Prostate gland (tissue), 2 donors: Measurements from ENCODE around the gene LCE3D. TPM values are rescaled to one million over a fixed set of nuclear protein-coding genes. Genes with fewer than 3 reads are reported as not detected.

Experiments
- DNase-seq: peaks from one replicate; pipeline ENCODE4 v3.0.0-alpha.2; 2019; ENCODE audit warnings: low spot score
- H3K27ac ChIP-seq, 2 donors: fragments of 200-600 bp; sonication (generic); 2 replicates each; pipeline ENCODE4 v1.5.1; 2017 to 2019
- H3K27me3 ChIP-seq: fragments of 200-600 bp; sonication (generic); replicated peaks from 2 replicates; pipeline ENCODE4 v1.5.1; 2019; ENCODE audit not compliant: insufficient read depth
- H3K36me3 ChIP-seq, 2 donors: fragments of 200-600 bp; sonication (generic); 1 replicate in 1 of 2; 2 replicates in 1 of 2; pipeline versions ENCODE4 v1.5.1 to v1.8.1; 2017 to 2019
- H3K4me1 ChIP-seq: fragments of 200-600 bp; sonication (generic); replicated peaks from 2 replicates; pipeline ENCODE4 v1.5.1; 2019
- H3K4me3 ChIP-seq, 2 donors: fragments of 200-600 bp; sonication (generic); 2 replicates each; pipeline ENCODE4 v1.5.1; 2017 to 2019
- H3K9me3 ChIP-seq: fragments of 200-600 bp; sonication (generic); 2 replicates; pipeline ENCODE4 v1.5.1; 2017
- POLR2A ChIP-seq: fragments of 450-650 bp; IDR thresholded peaks from one replicate; pipeline ENCODE4 v1.6.1; 2016; ENCODE audit warnings: antibody characterized with exemption, mild to moderate bottlenecking
- POLR2AphosphoS5 ChIP-seq: sonication (generic); formaldehyde crosslinking; IDR thresholded peaks from one replicate; pipeline ENCODE4 v1.6.1; 2017; ENCODE audit warnings: antibody characterized with exemption
- WGBS: methylation state at CpG from one replicate; pipeline ENCODE4 v1.1.5; 2018; 5-methylcytosine and 5-hydroxymethylcytosine counted together
- intact Hi-C: fragments of 100-400 bp; cut with DNase I; formaldehyde crosslinking; loops from one replicate; pipeline ENCODE4 v1.14.2; 2022
- total RNA-seq, 2 donors: library from RNA; depleted of rRNA; stranded (reverse); fragments of >200 nt; gene quantifications; one replicate each; pipeline ENCODE4 v1.1.0, GENCODE V29; 2016
- TF ChIP-seq, protein P1 (sequence below), 4 experiments: fragments of 200-600 bp in 2 of 4; fragments of 450-650 bp in 2 of 4; sonication (generic) in 2 of 4; IDR thresholded peaks; 1 replicate in 3 of 4; 2 replicates in 1 of 4; pipeline ENCODE4 v1.5.1; 2016 to 2019; ENCODE audit warnings: antibody characterized with exemption in 4 of 4, mild to moderate bottlenecking in 2 of 4, moderate library complexity in 2 of 4

The LCE3D gene
- total RNA-seq, 2 donors from 2014 or later: not detected

GRCh38 chr1:152546704-152547103 is 33.6 kb downstream of the LCE3D start:
- H3K4me3 ChIP-seq: no peak overlapping the region
- no peak for DNase-seq
- H3K9me3 ChIP-seq: no peaks in the 10 kb centered on the region
- WGBS: 60% methylated on average over 1 of the region's 1 CpG
- H3K36me3 ChIP-seq: no peaks in the 10 kb centered on the region
- H3K27me3 ChIP-seq: no peaks in the 10 kb centered on the region
- H3K4me1 ChIP-seq: no peaks in the 10 kb centered on the region
- intact Hi-C loops: no loop called here
- no peak overlapping the region for H3K27ac ChIP-seq
- TF ChIP-seq POLR2A: no peak
- TF ChIP-seq, protein P1, sequence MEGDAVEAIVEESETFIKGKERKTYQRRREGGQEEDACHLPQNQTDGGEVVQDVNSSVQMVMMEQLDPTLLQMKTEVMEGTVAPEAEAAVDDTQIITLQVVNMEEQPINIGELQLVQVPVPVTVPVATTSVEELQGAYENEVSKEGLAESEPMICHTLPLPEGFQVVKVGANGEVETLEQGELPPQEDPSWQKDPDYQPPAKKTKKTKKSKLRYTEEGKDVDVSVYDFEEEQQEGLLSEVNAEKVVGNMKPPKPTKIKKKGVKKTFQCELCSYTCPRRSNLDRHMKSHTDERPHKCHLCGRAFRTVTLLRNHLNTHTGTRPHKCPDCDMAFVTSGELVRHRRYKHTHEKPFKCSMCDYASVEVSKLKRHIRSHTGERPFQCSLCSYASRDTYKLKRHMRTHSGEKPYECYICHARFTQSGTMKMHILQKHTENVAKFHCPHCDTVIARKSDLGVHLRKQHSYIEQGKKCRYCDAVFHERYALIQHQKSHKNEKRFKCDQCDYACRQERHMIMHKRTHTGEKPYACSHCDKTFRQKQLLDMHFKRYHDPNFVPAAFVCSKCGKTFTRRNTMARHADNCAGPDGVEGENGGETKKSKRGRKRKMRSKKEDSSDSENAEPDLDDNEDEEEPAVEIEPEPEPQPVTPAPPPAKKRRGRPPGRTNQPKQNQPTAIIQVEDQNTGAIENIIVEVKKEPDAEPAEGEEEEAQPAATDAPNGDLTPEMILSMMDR (IDR thresholded peaks at IDR 0.05): no peak
- no peak for TF ChIP-seq POLR2AphosphoS5

GRCh38 chr1:152543820-152544219 is 36.5 kb downstream of the LCE3D start:
- TF ChIP-seq POLR2AphosphoS5: no peak
- TF ChIP-seq, protein P1 (IDR thresholded peaks at IDR 0.05): no peak
- TF ChIP-seq POLR2A: no peak
- 36% methylated on average over 4 of the region's 4 CpGs for WGBS
- no peak for DNase-seq
- Histone ChIP-seq H3K27me3 (no peaks in the 10 kb centered on the region), H3K4me1 (no peaks in the 10 kb centered on the region), H3K36me3 (no peaks in the 10 kb centered on the region), H3K27ac (no peak overlapping the region), H3K4me3 (no peak overlapping the region), H3K9me3 (no peaks in the 10 kb centered on the region)
- intact Hi-C loops: no loop called here

GRCh38 chr1:152539901-152540300 is 40.4 kb downstream of the LCE3D start:
- H3K27me3 ChIP-seq: no peaks in the 10 kb centered on the region
- 67% methylated on average over 2 of the region's 2 CpGs for WGBS
- no peak overlapping the region for H3K27ac ChIP-seq
- H3K36me3 ChIP-seq: no peaks in the 10 kb centered on the region
- no peaks in the 10 kb centered on the region for H3K9me3 ChIP-seq
- H3K4me3 ChIP-seq: no peak overlapping the region
- DNase-seq: no peak
- intact Hi-C loops: no loop called here
- no peaks in the 10 kb centered on the region for H3K4me1 ChIP-seq
- TF ChIP-seq POLR2AphosphoS5 (no peak), POLR2A (no peak)
- TF ChIP-seq, protein P1 (IDR thresholded peaks at IDR 0.05): no peak

- Histone ChIP-seq H3K36me3 (no peaks in the 10 kb centered on the region), H3K9me3 (no peaks in the 10 kb centered on the region), H3K27me3 (no peaks in the 10 kb centered on the region), H3K4me3 (no peak overlapping the region), H3K27ac (no peak overlapping the region), H3K4me1 (no peaks in the 10 kb centered on the region)
- no peak for DNase-seq
- TF ChIP-seq POLR2AphosphoS5 (no peak), POLR2A (no peak)
- TF ChIP-seq, protein P1 (IDR thresholded peaks at IDR 0.05): no peak
- WGBS: 39% methylated on average over 4 of the region's 4 CpGs
- intact Hi-C loops: no loop called here
These were observed 42.8 kb downstream of the LCE3D start for GRCh38 chr1:152537496-152537895.

- no peak overlapping the region for H3K27ac ChIP-seq
- H3K4me3 ChIP-seq: no peak overlapping the region
- H3K4me1 ChIP-seq: no peaks in the 10 kb centered on the region
- DNase-seq: no peak
- WGBS: 71% methylated on average over 3 of the region's 3 CpGs
- no peaks in the 10 kb centered on the region for H3K36me3 ChIP-seq
- intact Hi-C loops: no loop called here
- H3K9me3 ChIP-seq: no peaks in the 10 kb centered on the region
- TF ChIP-seq, protein P1 (IDR thresholded peaks at IDR 0.05): no peak
- no peak for TF ChIP-seq POLR2AphosphoS5
- no peak for TF ChIP-seq POLR2A
- no peaks in the 10 kb centered on the region for H3K27me3 ChIP-seq
These were observed 44.5 kb downstream of the LCE3D start for GRCh38 chr1:152535774-152536173.
